Calu3 (cell line): ENCODE data around the gene LRRC70. TPM values are rescaled to one million over a fixed set of nuclear protein-coding genes. Genes with fewer than 3 reads are reported as not detected.

Source experiments
- BruUV-seq: library from RNA; stranded (reverse); fragments of 400-500 nt; replicated peaks from 2 replicates; lab custom pipeline; 2021; lab: Mats Ljungman, UMichigan
- CTCF ChIA-PET: fragments of 300-600 bp; sonication (Branson Sonifier 250); formaldehyde crosslinking; loops from one replicate; lab custom pipeline; 2022; ENCODE audit warnings: antibody characterized with exemption; lab: Charles Lee
- DNase-seq: peaks from one replicate; pipeline ENCODE4 v3.0.0; 2022
- H3K27ac Mint-ChIP-seq: one replicate; pipeline ENCODE4 v1.8.0; 2022; ENCODE audit warnings: mixed read lengths; ENCODE audit not compliant: unreplicated experiment
- H3K27me3 Mint-ChIP-seq: one replicate; pipeline ENCODE4 v1.8.0; 2022; ENCODE audit warnings: mixed read lengths; ENCODE audit not compliant: unreplicated experiment
- H3K36me3 Mint-ChIP-seq: one replicate; pipeline ENCODE4 v1.8.0; 2022; ENCODE audit warnings: mild to moderate bottlenecking, moderate library complexity, mixed read lengths; ENCODE audit not compliant: insufficient read depth, unreplicated experiment
- H3K4me1 Mint-ChIP-seq: one replicate; pipeline ENCODE4 v1.8.0; 2022; ENCODE audit warnings: mild to moderate bottlenecking, low read depth, mixed read lengths; ENCODE audit not compliant: unreplicated experiment
- H3K4me3 Mint-ChIP-seq: one replicate; pipeline ENCODE4 v1.8.0; 2022; ENCODE audit warnings: mild to moderate bottlenecking, low read depth, moderate library complexity, mixed read lengths; ENCODE audit not compliant: unreplicated experiment
- H3K9me3 Mint-ChIP-seq: one replicate; pipeline ENCODE4 v1.8.0; 2022; ENCODE audit warnings: low read depth, mixed read lengths; ENCODE audit not compliant: unreplicated experiment
- intact Hi-C: fragments of 100-400 bp; cut with micrococcal nuclease; formaldehyde crosslinking; loops from one replicate; pipeline ENCODE4 v1.10.0; 2022; ENCODE audit not compliant: unreplicated experiment
- total RNA-seq: library from RNA; stranded (reverse); gene quantifications from 2 replicates; pipeline ENCODE4 v1.2.3, GENCODE V29; 2022
- TF ChIP-seq, protein P1 (sequence below): fragments of 200-600 bp; IDR thresholded peaks from one replicate; pipeline ENCODE4 v1.8.0; 2022; ENCODE audit warnings: antibody characterized with exemption; ENCODE audit not compliant: unreplicated experiment

The LRRC70 gene
- total RNA-seq, 1 experiment from 2014 or later: 2.1 TPM

DNA sequence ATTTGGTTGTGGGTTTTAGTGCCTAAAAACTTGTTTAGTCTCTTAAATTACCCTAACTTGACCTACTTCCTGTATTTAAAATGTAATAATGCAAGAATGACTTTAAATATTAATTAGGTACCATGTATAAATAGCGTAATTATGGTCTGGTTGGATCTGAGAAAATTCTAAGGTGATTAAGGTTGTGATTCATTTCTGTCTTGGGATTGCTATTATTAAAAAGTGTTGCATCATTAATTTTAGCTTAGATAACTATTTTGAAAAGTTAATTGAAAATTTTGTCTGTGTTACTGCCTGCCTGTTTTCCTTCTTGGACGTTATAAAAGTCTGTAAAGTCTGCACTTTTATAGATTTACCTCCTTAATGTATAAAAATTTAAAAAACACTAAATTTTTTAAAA is 11.8 kb downstream of the LRRC70 start:
- TF ChIP-seq, protein P1, sequence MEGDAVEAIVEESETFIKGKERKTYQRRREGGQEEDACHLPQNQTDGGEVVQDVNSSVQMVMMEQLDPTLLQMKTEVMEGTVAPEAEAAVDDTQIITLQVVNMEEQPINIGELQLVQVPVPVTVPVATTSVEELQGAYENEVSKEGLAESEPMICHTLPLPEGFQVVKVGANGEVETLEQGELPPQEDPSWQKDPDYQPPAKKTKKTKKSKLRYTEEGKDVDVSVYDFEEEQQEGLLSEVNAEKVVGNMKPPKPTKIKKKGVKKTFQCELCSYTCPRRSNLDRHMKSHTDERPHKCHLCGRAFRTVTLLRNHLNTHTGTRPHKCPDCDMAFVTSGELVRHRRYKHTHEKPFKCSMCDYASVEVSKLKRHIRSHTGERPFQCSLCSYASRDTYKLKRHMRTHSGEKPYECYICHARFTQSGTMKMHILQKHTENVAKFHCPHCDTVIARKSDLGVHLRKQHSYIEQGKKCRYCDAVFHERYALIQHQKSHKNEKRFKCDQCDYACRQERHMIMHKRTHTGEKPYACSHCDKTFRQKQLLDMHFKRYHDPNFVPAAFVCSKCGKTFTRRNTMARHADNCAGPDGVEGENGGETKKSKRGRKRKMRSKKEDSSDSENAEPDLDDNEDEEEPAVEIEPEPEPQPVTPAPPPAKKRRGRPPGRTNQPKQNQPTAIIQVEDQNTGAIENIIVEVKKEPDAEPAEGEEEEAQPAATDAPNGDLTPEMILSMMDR: no peak
- no TSS peak for BruUV-seq
- Mint-ChIP-seq H3K4me3 (no peak overlapping the region), H3K36me3 (peaks cover 3% of the 10 kb centered on the region), H3K4me1 (peaks cover 8% of the 10 kb centered on the region), H3K27me3 (no peaks in the 10 kb centered on the region), H3K9me3 (no peaks in the 10 kb centered on the region), H3K27ac (no peak overlapping the region)
- DNase-seq: no peak
- CTCF ChIA-PET: no interaction called here
- intact Hi-C loops: no loop called here

DNA sequence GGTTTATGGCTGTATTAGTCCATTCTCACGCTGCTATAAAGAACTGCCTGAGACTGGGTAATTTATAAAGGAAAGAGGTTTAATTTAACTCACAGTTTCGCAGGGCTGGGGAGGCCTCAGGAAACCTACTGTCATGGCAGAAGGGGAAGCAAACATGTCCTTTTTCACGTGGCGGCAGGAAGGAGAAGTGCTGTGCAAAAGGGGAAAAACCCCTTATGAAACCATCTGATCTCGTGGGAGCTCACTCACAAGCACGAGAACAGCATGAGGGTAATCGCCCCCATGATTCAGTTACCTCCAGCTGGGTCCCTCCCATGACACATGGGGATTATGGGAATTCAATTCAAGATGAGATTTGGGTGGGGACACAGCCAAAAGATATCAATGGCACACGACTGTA is 13.9 kb downstream of the LRRC70 start:
- Mint-ChIP-seq H3K27ac (peak overlapping the region; percentile 25), H3K4me1 (no peaks in the 10 kb centered on the region), H3K9me3 (no peaks in the 10 kb centered on the region), H3K27me3 (no peaks in the 10 kb centered on the region), H3K4me3 (no peak overlapping the region), H3K36me3 (peaks cover 3% of the 10 kb centered on the region)
- TF ChIP-seq, protein P1: no peak
- DNase-seq: no peak
- CTCF ChIA-PET: no interaction called here
- intact Hi-C loops: no loop called here
- no TSS peak for BruUV-seq

DNA sequence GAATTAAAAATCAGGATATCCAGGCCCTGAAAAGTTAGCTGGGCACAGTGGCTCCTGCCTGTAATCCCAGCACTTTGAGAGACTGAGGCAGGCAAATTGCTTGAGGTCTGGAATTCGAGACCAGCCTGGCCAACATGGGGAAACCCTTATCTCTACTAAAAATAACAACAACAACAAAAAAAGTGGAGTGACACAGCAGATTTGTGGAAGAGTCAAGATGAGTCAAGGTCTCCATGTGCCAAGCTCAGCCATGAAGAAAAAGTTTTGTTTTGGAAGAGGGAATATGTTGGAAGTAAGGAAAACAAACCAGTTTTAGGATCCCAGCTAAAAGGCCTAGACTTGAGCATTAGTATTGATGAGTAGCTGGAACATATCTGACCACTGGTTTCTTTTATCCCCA is 14.7 kb downstream of the LRRC70 start:
- no peak for DNase-seq
- TF ChIP-seq, protein P1: no peak
- H3K4me3 Mint-ChIP-seq: no peak overlapping the region
- peak overlapping the region; percentile 25 for H3K27ac Mint-ChIP-seq
- peaks cover 3% of the 10 kb centered on the region for H3K36me3 Mint-ChIP-seq
- CTCF ChIA-PET: no interaction called here
- intact Hi-C loops: no loop called here
- no peaks in the 10 kb centered on the region for H3K9me3 Mint-ChIP-seq
- H3K4me1 Mint-ChIP-seq: no peaks in the 10 kb centered on the region
- H3K27me3 Mint-ChIP-seq: no peaks in the 10 kb centered on the region
- TSS peak; percentile 24 for BruUV-seq

DNA sequence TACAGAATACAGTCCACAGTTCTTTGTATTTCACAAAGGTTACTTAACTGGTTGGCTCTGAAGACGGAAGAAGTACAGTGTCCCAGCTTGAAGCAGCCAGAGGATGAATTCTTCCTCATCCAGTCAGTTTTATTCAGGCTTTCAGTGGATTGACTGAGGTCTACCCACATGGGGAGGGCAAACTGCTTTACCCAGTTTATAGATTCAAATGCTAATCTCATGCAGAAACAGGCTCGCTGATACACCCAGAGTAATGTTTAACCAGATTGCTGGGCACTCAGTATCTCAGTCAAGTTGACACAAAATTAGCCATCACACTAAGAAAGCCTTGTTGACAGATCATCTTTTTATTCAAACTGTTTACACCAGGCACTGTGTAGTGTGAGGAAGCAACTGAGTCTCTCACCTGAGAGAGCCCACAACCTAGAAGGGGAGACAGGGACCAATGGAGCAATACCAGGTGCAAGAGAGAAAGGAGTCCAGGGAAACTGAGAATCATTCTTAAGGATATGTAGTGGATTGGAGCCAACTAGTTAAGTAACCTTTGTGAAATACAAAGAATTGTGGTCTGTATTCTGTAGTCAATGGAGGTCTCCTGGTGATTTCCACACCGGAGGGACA is 15.9 kb downstream of the LRRC70 start:
- no TSS peak for BruUV-seq
- Mint-ChIP-seq H3K4me3 (no peak overlapping the region), H3K9me3 (no peaks in the 10 kb centered on the region), H3K4me1 (no peaks in the 10 kb centered on the region), H3K27me3 (no peaks in the 10 kb centered on the region), H3K27ac (no peak overlapping the region), H3K36me3 (no peaks in the 10 kb centered on the region)
- DNase-seq: no peak
- intact Hi-C loops: no loop called here
- TF ChIP-seq, protein P1: no peak
- CTCF ChIA-PET: no interaction called here
